ENCODE measurements around the gene DISC1.

DISC1 gene

GRCh38 chr1:231828182-231828920, 201.8 kb downstream of the DISC1 start:
- no peak for DNase-seq

- no peak for DNase-seq
These were observed 202.7 kb downstream of the DISC1 start for GRCh38 chr1:231829332-231829731.

GRCh38 chr1:231836227-231836893, 209.8 kb downstream of the DISC1 start:
- DNase-seq, result no peak

- DNase-seq, result no peak
These were observed 211.9 kb downstream of the DISC1 start for GRCh38 chr1:231838521-231838920.

GRCh38 chr1:231839999-231840398, 213.4 kb downstream of the DISC1 start:
- DNase-seq, result no peak

- no peak for DNase-seq
These were observed 215.2 kb downstream of the DISC1 start for GRCh38 chr1:231841616-231842344.

GRCh38 chr1:231842441-231842840, 215.9 kb downstream of the DISC1 start:
- no peak for DNase-seq

- no peak for DNase-seq
These were observed 218.5 kb downstream of the DISC1 start for GRCh38 chr1:231844986-231845502.

GRCh38 chr1:231847612-231848397, 221.2 kb downstream of the DISC1 start:
- DNase-seq, result no peak

- no peak for DNase-seq
These were observed 223.4 kb downstream of the DISC1 start for GRCh38 chr1:231849981-231850380.

- no peak for DNase-seq
These were observed 224.2 kb downstream of the DISC1 start for GRCh38 chr1:231850786-231851185.

GRCh38 chr1:231853588-231854207, 227.1 kb downstream of the DISC1 start:
- DNase-seq, result no peak

- no peak for DNase-seq
These were observed 228.8 kb downstream of the DISC1 start for GRCh38 chr1:231855361-231855760.

- no peak for DNase-seq
These were observed 229.3 kb downstream of the DISC1 start for GRCh38 chr1:231855926-231856325.

- no peak for DNase-seq
These were observed 229.8 kb downstream of the DISC1 start for GRCh38 chr1:231856426-231856825.

- DNase-seq, result no peak
These were observed 230.3 kb downstream of the DISC1 start for GRCh38 chr1:231856894-231857293.

GRCh38 chr1:231857609-231858135, 231.1 kb downstream of the DISC1 start:
- no peak for DNase-seq

- DNase-seq, result no peak
These were observed 233.9 kb downstream of the DISC1 start for GRCh38 chr1:231860221-231861088.

- DNase-seq, result no peak
These were observed 235.2 kb downstream of the DISC1 start for GRCh38 chr1:231861541-231862481.

GRCh38 chr1:231862611-231863010, 236.0 kb downstream of the DISC1 start:
- DNase-seq, result no peak
